Raji (cell line): Measurements from ENCODE around the gene ATF7IP2.

Experiments used
- POLR2A ChIP-seq: IDR thresholded peaks from 2 replicates; pipeline ENCODE4 v1.6.1; 2011; ENCODE audit warnings: low read depth, low read length, control low read depth; ENCODE audit not compliant: insufficient read depth

Gene ATF7IP2

DNA sequence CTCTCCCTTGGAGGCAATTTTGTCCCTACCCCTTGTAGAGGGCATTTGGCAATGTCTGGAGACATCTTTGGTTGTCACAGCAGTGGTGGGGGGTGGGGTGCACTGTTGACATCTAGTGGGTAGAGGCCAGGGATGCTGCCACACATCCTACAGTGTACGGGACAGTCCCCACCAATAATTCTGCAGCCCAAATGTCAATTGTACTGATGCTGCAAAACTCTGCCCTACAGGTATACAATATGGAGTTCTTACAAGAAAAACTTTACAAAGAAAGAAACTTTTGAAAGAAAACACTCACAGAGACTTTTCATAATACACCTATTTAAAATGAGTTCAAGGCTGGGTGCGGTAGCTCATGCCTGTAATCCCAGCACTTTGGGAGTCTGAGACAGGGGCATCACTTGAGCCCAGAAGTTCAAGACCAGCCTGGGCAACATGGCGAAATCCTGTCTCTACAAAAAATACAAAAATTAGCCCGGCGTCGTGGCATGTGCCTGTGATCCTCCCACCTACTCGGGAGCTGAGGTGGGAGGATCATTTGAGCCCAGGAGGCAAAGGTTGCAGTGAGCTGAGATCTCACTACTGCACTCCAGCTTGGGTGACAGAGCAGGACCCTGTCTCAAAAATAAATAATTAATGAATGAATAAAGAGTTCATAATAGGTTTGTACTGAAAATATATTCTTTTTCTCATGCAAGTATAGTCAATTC is 135.2 kb downstream of the ATF7IP2 start:
- no peak for TF ChIP-seq POLR2A

- TF ChIP-seq POLR2A, result no peak
Measured at GRCh38 chr16:10521681-10522274, 135.9 kb downstream of the ATF7IP2 start.

- TF ChIP-seq POLR2A, result no peak
Measured at GRCh38 chr16:10522966-10523365, 137.1 kb downstream of the ATF7IP2 start.

- TF ChIP-seq POLR2A, result no peak
Measured at GRCh38 chr16:10525214-10525825, 139.5 kb downstream of the ATF7IP2 start.

DNA sequence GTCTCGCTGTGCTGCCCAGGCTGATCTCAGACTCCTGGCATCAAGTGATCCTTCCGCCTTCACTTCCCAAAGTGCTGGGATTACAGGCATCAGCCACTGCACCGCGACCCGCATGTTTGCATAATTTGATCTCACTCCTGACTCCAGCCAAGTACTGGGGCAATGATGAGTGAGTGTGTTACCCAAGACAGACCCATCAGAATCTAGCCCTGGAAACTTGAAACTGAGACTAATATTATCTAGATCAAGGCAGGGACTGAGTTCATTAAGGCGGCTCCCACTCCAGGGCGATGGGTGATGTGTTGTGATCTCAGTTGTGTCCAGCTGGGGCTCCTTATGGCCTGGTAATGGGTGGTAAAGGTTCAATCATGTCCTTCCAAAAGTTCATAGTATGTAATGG is 141.1 kb downstream of the ATF7IP2 start:
- TF ChIP-seq POLR2A, result no peak

GRCh38 chr16:10528635-10529034 is 142.8 kb downstream of the ATF7IP2 start:
- TF ChIP-seq POLR2A, result no peak

GRCh38 chr16:10529895-10530669 is 144.2 kb downstream of the ATF7IP2 start:
- no peak for TF ChIP-seq POLR2A

DNA sequence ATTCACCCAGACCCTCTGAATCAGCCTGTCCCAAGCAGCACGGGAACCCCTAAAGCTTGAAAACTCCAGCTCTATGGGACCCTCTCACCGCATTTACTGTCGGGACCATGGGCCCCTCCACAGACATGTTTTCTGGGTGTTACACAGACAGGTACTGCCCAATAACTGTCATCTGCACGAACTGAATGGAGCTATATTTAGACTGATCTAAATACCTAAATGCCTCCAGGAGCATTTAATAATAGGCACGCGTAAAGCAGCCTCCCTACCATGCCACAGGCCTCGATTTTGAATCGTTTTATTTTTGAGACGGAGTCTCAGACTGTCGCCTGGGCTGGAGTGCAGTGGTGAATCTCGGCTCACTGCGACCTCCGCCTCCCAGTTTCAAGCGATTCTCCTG is 144.8 kb downstream of the ATF7IP2 start:
- TF ChIP-seq POLR2A, result no peak

- no peak for TF ChIP-seq POLR2A
Measured at GRCh38 chr16:10531582-10531981, 145.7 kb downstream of the ATF7IP2 start.
